PC-3 (cell line): ENCODE results near the gene ELL2.

Experiments
- CTCF ChIP-seq: fragments of 300-600 bp; sonication (generic); conservative IDR thresholded peaks from 2 replicates; pipeline ENCODE4 v1.5.1; 2017; ENCODE audit warnings: antibody characterized with exemption, low read depth, mild to moderate bottlenecking, low read length
- EZH2 ChIP-seq: fragments of 300-600 bp; sonication (generic); IDR thresholded peaks from one replicate; pipeline ENCODE4 v1.6.1; 2017; ENCODE audit warnings: antibody characterized with exemption, mild to moderate bottlenecking, low read length; ENCODE audit not compliant: unreplicated experiment

GRCh38 chr5:95988877-95989276 is 27.2 kb upstream of the ELL2 start:
- TF ChIP-seq EZH2: no peak
- no peak for TF ChIP-seq CTCF
